SK-N-MC (cell line): ENCODE measurements around the gene SLC6A6.

Experiments
- EZH2 ChIP-seq: fragments of 200-600 bp; sonication (generic); IDR thresholded peaks from one replicate; pipeline ENCODE4 v1.6.1; 2017; ENCODE audit warnings: antibody characterized with exemption
- FOXP2 ChIP-seq: optimal IDR thresholded peaks from 2 replicates; pipeline ENCODE3; 2011; ENCODE audit warnings: mild to moderate bottlenecking, moderate library complexity; ENCODE audit not compliant: insufficient read depth; ENCODE audit errors: extremely low read length, control extremely low read depth

- TF ChIP-seq EZH2 (no peak), FOXP2 (no peak)
Measured at GRCh38 chr3:14525685-14526631, 123.6 kb downstream of the SLC6A6 start.
